Mucosa of rectum (tissue), 2 donors: ENCODE measurements around the gene IRF4.

ENCODE experiments used
- H3K27ac ChIP-seq, 2 donors: one replicate each; pipeline ENCODE4 v1.7.0; 2013; ENCODE audit warnings: inconsistent platforms in 2 of 2, low read depth in 2 of 2, low read length in 2 of 2
- H3K27me3 ChIP-seq, 2 donors: one replicate each; pipeline ENCODE4 v1.7.0; 2013; ENCODE audit warnings: low read length in 2 of 2; ENCODE audit not compliant: control insufficient read depth in 2 of 2, insufficient read depth in 2 of 2
- H3K36me3 ChIP-seq, 2 donors: one replicate each; pipeline ENCODE4 v1.7.0; 2013; ENCODE audit warnings: low read length in 2 of 2; ENCODE audit not compliant: control insufficient read depth in 2 of 2, insufficient read depth in 2 of 2
- H3K4me1 ChIP-seq, 2 donors: one replicate each; pipeline ENCODE4 v1.7.0; 2013; ENCODE audit warnings: low read length in 2 of 2, mild to moderate bottlenecking in 1 of 2; ENCODE audit not compliant: control insufficient read depth in 2 of 2, insufficient read depth in 2 of 2
- H3K4me3 ChIP-seq, 2 donors: one replicate each; pipeline ENCODE4 v1.7.0; 2013; ENCODE audit warnings: low read length in 2 of 2
- H3K9ac ChIP-seq, 2 donors: one replicate each; pipeline ENCODE4 v1.7.0; 2013; ENCODE audit warnings: low read length in 2 of 2, low read depth in 1 of 2, mild to moderate bottlenecking in 1 of 2
- H3K9me3 ChIP-seq, 2 donors: one replicate each; pipeline ENCODE4 v1.7.0; 2013; ENCODE audit warnings: low read length in 2 of 2; ENCODE audit not compliant: control insufficient read depth in 2 of 2
- donor health status: healthy.
- donor health status: Normal muscosa, but diverticular disease.

IRF4 gene

DNA sequence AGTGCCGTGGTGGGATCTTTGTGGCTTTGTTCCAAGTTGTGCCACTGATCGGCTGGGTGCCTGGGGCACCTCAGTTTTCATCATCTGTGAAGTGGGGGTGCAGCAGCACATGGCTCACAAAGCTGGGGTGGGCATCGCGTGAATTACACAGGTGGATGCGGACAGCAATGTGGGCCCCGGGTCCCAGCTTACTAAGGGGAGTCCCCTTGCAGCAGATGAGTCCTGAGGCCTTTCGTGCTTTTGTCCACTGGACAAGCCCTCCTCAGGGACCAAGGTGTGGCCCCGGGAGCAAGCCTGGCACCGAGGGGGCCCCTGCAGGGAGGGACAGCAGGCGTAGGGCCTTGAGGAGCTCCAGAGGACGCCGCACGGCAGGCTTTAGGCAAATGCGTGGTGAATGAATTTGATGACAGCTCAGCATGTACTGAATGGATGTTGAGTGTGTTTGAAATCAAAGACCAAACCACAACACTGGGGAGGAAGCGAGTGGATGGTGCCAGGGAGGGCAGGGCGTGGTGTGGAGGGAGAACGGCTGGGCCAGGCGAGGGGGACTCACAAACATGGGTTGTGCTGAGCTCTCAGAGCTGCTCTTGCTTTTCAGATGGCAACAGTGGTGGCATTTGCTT, 53.2 kb downstream of the IRF4 start:
- no peaks in the 10 kb centered on the region for H3K9me3 ChIP-seq
- H3K4me1 ChIP-seq, result no peaks in the 10 kb centered on the region
- H3K27me3 ChIP-seq, result no peaks in the 10 kb centered on the region
- no peaks in the 10 kb centered on the region for H3K36me3 ChIP-seq
- H3K9ac ChIP-seq, result no peak overlapping the region
- H3K27ac ChIP-seq, result no peak overlapping the region
- H3K4me3 ChIP-seq, result no peak overlapping the region

DNA sequence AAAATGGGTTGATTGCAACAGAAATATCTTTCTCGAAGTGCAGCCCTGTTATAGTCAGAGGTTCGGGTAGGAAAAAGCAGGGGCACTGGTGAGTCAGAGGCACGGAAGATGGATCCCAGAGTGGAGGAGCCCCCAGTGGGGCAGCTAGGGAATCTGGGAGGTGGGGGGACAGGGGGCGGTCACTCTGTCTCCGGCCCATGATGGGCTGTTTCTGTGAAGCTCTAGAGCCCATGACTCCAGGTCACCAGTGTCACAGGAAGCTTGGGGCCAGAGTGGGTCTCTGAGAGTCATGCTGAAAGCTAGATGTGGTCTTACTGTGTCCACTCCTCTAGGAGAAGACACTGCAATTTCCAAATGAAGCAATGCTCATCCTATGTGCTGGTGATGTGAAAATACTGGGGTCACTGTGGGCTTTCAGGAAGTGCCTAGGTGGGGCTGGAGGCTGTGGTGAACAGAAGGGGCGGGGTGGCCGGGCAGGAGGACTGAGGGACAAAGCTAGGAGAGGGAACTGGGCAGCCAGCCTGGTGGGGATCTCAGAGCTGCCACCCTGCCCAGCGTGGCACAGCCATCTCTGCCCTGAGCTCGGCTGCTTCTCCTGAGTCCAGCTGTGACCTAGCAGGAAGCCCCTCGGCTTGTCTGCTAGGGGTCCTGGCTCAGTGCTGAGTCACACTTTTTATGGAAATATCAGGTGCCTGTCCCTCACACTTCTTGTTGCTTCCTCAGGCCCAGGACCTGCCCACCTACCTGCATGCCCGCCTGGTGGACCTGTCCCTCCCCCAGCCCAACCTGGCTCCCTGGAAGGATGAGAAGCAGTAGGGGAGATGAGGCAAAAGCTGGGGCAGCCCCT, 54.2 kb downstream of the IRF4 start:
- Histone ChIP-seq H3K4me1 (no peaks in the 10 kb centered on the region), H3K9me3 (no peaks in the 10 kb centered on the region), H3K36me3 (no peaks in the 10 kb centered on the region), H3K9ac (no peak overlapping the region), H3K27ac (no peak overlapping the region), H3K27me3 (no peaks in the 10 kb centered on the region), H3K4me3 (no peak overlapping the region)

DNA sequence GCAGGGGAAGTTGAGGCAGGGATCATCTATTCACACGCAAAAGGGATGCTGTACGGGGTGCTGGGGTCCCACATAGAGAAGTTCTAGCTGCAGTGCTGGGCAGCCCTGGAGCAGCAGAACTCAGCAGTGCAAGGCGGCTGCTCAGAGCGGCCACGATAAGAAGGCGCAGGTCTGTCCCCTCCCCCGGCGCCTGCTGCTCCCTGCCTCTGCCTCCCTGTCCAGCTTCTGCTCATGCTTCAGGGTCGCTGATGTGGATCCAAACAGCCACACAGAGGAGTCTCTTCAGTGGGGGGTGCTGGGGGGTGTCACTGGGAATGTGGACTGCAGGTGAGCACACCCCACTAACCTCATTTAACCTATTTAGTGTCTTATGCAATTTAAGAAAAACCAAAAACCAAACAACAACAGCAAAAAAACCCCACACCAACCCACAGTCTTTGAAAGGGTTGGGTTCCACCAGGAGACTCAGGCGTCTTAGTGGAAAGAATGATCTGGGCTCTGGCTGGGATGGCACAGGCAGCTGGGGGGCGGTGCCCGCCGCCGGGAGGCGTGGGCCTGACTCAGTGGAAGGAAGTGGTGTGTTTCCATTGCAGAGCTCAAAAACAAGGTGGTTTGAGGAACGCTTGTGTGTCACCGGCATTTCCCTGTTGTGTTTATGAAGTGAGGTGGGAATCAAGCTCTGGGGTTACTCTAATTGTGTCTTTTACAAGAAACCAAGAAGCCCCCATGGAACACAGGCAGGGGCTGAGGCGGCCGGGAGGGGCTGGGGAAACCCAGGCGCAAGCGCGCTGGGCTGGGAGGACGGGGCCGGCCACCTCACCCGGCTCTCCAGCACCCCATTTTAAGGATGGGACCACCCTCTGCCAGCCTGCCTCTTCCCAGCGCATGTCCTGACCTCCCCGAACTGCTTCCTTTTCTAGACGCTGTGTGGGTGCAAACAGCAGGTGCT, 55.1 kb downstream of the IRF4 start:
- Histone ChIP-seq H3K4me1 (no peaks in the 10 kb centered on the region), H3K4me3 (no peak overlapping the region), H3K27me3 (no peaks in the 10 kb centered on the region), H3K9ac (no peak overlapping the region), H3K9me3 (no peaks in the 10 kb centered on the region), H3K36me3 (no peaks in the 10 kb centered on the region), H3K27ac (no peak overlapping the region)

DNA sequence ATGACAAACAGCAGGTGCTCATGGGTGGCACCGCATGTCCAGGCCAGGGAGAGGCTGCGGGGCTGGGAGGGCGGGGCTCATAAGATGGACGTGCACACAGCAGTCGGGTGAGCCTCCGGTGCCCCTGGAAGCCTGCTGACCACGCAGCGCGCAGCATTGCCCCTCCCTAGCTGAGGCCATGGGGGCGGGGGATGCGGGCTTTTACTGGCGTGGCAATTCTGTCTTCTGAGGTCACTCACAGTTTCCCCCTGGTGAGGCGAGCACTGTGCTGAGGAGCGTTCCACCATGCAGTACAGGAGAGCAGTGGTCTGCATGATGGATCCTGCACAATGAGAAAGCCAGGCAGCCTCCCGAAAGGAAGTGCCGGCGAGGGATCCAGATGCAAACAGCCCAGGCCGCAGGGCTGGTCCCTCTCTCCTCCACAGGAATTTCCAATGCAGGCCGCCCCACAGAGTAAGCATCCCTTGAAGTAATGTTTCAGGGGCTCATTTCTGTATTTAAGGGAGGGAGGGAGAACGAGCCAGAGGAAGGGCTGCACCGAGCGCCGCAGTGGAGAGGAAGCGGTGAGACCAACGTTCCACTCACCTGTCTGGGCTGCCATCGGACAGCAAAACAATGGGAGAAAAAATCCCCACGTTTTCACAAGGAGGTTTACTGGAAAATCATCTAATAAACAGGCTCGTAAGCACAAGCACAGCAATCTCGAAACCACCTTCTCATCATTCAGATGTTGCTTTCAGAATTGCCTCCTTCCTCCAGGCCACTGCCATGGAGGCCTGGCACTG, 56.0 kb downstream of the IRF4 start:
- no peak overlapping the region for H3K9ac ChIP-seq
- H3K36me3 ChIP-seq, result no peaks in the 10 kb centered on the region
- H3K27me3 ChIP-seq, result no peaks in the 10 kb centered on the region
- H3K27ac ChIP-seq, result no peak overlapping the region
- peaks cover 0 to under 1% of the 10 kb centered on the region in 2 donors for H3K4me1 ChIP-seq
- no peak overlapping the region for H3K4me3 ChIP-seq
- no peaks in the 10 kb centered on the region for H3K9me3 ChIP-seq

DNA sequence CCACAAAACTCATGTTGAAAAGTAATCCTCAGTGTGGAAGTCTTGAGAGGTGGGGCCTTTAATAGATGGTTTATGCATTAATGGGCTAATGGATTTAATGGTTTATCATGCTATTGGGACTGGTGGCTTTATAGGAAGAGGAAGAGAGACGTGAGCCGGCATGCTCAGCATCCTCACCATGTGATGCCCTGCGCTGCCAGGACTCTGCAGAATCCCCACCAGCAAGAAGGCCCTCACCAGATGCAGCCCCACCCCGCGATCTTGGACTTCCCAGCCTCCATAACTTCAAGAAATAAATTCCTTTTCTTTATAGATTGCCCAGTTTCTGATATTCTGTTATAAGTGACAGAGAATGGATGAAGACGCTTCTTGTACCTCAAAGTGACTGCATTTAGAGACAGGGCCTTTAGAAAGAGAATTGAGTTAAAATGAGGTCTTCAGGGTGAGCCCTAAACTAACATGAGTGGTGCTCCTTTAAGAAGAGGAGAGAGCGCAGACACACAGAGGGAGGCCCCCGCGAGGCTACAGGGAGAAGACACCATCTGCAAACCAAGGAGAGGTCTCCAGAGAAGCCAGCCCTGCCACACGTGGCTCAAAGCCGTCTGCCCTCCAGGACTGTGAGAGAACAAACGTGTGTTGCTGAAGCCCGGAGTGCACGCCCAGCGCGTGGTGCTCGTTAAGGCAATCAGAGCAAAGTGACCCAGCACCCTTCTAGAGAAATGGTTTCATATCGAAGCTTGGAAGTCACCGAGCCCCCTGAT, 56.9 kb downstream of the IRF4 start:
- Histone ChIP-seq H3K27me3 (no peaks in the 10 kb centered on the region), H3K27ac (no peak overlapping the region), H3K4me3 (no peak overlapping the region), H3K9me3 (no peaks in the 10 kb centered on the region), H3K9ac (no peak overlapping the region), H3K4me1 (peaks cover 0 to 2% of the 10 kb centered on the region in 2 donors), H3K36me3 (no peaks in the 10 kb centered on the region)

DNA sequence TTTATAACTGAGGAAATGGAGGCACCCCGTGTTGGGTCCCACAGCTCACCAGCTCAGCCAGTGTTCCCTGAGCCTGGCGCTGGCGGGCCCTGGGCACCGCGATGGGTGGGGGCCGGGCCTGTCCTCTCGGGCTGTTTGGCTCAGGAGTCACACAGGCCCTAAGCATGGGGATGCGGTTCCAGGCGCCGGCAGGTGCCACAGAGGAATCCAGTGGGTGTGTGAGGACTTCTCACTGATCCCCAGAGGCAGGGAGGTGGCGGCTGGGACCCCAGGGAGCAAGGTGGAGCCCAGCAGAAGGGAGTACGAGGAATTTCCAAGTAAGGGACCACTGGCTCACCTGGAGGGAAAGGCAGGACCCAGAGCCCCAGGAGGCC, 57.5 kb downstream of the IRF4 start:
- Histone ChIP-seq H3K36me3 (no peaks in the 10 kb centered on the region), H3K9ac (no peak overlapping the region), H3K27ac (no peak overlapping the region)

DNA sequence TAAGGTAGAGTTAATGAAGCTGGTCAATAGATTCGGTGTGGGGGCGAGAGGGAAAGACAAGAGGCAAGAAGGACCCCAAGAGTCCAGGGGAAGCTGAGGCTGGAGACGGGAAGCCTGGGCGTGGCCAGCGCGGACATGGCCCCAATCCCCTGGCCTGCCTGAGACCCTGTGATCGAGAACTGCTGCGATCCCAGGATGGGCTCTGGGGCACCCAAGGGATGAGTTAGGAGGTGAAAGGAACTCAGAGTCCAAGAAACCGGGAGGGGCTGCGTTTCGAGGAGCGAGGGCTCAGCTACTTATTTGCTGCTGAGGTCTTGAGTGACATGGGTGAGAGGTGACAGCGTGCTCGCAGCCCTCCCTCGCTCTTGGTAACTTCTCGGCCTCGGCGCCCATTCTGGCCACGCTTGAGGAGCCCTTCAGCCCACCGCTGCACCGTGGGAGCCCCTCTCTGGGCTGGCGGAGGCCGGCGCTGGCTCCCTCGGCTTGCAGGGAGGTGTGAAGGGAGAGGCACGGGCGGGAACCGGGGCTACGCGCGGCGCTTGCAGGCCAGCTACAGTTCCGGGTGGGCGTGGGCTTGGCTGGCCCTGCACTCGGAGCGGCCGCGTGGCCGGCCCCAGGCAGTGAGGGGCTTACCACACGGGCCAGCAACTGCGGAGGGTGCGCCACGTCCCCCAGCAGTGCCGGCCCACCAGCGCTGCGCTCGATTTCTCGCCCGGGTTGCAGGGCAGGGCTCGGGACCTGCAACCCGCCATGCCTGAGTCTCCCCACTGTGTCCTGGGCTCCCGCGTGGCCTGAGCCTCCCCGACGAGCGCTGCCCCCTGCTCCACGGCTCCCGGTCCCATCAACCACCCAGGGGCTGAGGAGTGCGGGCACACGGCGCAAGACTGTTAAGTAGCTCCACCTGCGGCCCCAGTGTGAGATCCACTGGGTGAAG, 58.2 kb downstream of the IRF4 start:
- peaks cover 0 to 2% of the 10 kb centered on the region in 2 donors for H3K4me1 ChIP-seq
- no peak overlapping the region for H3K27ac ChIP-seq
- H3K36me3 ChIP-seq, result no peaks in the 10 kb centered on the region
- H3K9ac ChIP-seq, result no peak overlapping the region
- no peaks in the 10 kb centered on the region for H3K9me3 ChIP-seq
- H3K27me3 ChIP-seq, result no peaks in the 10 kb centered on the region
- H3K4me3 ChIP-seq, result no peak overlapping the region

More for the DNA sequence above, 57.5 kb downstream of the IRF4 start:
- Histone ChIP-seq H3K4me3 (no peak overlapping the region), H3K9me3 (no peaks in the 10 kb centered on the region), H3K4me1 (peaks cover 0 to 2% of the 10 kb centered on the region in 2 donors), H3K27me3 (no peaks in the 10 kb centered on the region)

DNA sequence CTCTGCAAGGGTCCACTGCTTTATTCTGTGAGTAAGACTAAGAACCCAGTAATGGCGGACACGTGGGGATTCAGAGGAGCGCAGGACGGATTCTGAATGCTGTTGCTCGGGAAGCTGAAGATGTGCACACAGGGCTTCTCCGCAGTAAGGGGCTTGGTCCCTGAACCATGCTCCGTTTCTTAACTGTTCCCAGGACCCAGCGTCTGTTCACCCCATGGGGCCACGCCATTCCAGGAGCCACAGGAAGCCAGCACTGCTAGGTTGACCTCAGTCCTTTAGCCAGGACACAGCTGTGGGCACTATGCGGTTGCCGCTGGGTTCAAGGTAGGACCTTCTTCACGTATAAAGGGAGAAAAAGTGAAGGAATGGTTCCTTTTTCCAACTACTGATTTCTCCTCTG, 59.8 kb downstream of the IRF4 start:
- Histone ChIP-seq H3K9ac (no peak overlapping the region), H3K27me3 (no peaks in the 10 kb centered on the region), H3K27ac (no peak overlapping the region), H3K36me3 (no peaks in the 10 kb centered on the region), H3K4me3 (no peak overlapping the region), H3K9me3 (no peaks in the 10 kb centered on the region), H3K4me1 (peaks cover 0 to 2% of the 10 kb centered on the region in 2 donors)
